Right lobe of liver (tissue), 6 donors: Measurements from ENCODE around the gene PCGF5. TPM values are rescaled to one million over a fixed set of nuclear protein-coding genes. Genes with fewer than 3 reads are reported as not detected.
"Not testable (repeated sequence)": the region's sequence is repeated elsewhere in the genome, so short reads cannot be mapped to it uniquely, and the experiment has no call there.

ENCODE experiments used
- ATAC-seq, 4 donors: fragments of 200-7000 bp; cut with Tn5 transposase; one replicate each; pipeline ENCODE4 v1.9.1; 2020; ENCODE audit warnings: mild to moderate bottlenecking in 4 of 4, moderate library complexity in 4 of 4
- DNase-seq, 3 donors: peaks; one replicate each; pipeline ENCODE4 v3.0.0-alpha.2; 2020
- H3K27ac ChIP-seq, 3 donors: fragments of 200-600 bp; one replicate each; pipeline ENCODE4 v1.8.0; 2022
- H3K27me3 ChIP-seq, 2 donors: fragments of 200-600 bp; one replicate each; pipeline ENCODE4 v1.8.0; 2022
- H3K36me3 ChIP-seq, 4 donors: fragments of 200-600 bp; sonication (generic) in 1 of 4; one replicate each; pipeline versions ENCODE4 v1.5.1 to v1.8.0; 2017 to 2022; ENCODE audit warnings: control low read depth in 1 of 4
- H3K4me1 ChIP-seq, 4 donors: fragments of 200-600 bp; sonication (generic) in 1 of 4; one replicate each; pipeline versions ENCODE4 v1.5.1 to v1.8.0; 2017 to 2022; ENCODE audit warnings: control low read depth in 1 of 4
- H3K4me3 ChIP-seq, 3 donors: fragments of 200-600 bp; one replicate each; pipeline ENCODE4 v1.8.0; 2022
- H3K9me3 ChIP-seq, 4 donors: fragments of 200-600 bp; sonication (generic) in 1 of 4; one replicate each; pipeline versions ENCODE4 v1.5.1 to v1.8.0; 2017 to 2022; ENCODE audit warnings: control low read depth in 1 of 4
- POLR2A ChIP-seq: fragments of 450-650 bp; IDR thresholded peaks from one replicate; pipeline ENCODE4 v1.6.1; 2017; ENCODE audit warnings: antibody characterized with exemption, mild to moderate bottlenecking
- WGBS: methylation state at CpG from one replicate; pipeline ENCODE4 v1.1.6; 2018; ENCODE audit warnings: low coverage, low lambda C conversion rate; ENCODE audit not compliant: insufficient coverage; ENCODE audit errors: missing lambda C conversion rate; 5-methylcytosine and 5-hydroxymethylcytosine counted together
- intact Hi-C, 2 donors: fragments of 100-400 bp; cut with DNase I; formaldehyde crosslinking; loops; one replicate each; pipeline versions ENCODE4 v1.11.2 to v1.14.1; 2022
- total RNA-seq, 6 experiments: library from RNA; depleted of rRNA in 2 of 6; stranded (reverse); fragments of >200 nt in 2 of 6; fragmentation: NEBNext Ultra II Directional in 3 of 6; extraction: Animal tissue kit (Norgen Biotek cat#: 25700) in 3 of 6; gene quantifications; one replicate each; pipeline versions ENCODE4 v1.1.0 to v1.2.4, GENCODE V29; 2016 to 2023
- TF ChIP-seq, protein P1 (sequence below), 4 donors: fragments of 200-600 bp in 3 of 4; fragments of 450-650 bp in 1 of 4; IDR thresholded peaks; one replicate each; pipeline versions ENCODE4 v1.5.1 to v1.8.0; 2016 to 2022; ENCODE audit warnings: antibody characterized with exemption in 4 of 4, mild to moderate bottlenecking in 2 of 4
- donor health status: DM: no; HTN: yes; CAD: no.
- donor health status: DM: no; HTN: no; CAD: no.
- donor health status: DM: no; HTN: no; CAD: no.
- donor health status: DM: no; HTN: yes; CAD: no.
- donor health status: DM: no; HTN: yes; CAD: no.

Gene PCGF5
- total RNA-seq, 6 experiments from 2014 or later = 25.6 to 30.9 (median 30.0) TPM

DNA sequence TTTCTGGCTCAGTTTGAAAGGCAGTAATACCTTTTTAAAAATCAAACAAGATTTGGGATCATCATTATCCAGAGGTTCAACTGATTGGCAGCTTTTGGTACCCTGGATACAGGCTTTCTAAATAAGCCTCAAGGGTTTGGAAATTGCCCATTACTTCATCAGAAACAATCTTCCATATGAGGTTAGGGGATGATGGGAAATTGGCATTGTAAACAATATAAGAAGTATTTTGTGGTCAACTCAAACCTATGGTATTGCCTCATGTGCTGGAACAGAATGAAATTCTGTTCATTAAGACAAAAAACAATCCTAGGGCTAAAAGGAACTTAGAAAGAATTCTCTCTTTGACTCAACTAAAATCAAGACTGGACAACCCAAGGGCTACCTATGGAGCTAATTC, 97.1 kb downstream of the PCGF5 start:
- H3K4me1 ChIP-seq = no peaks in the 10 kb centered on the region
- no peak for TF ChIP-seq POLR2A
- TF ChIP-seq, protein P1, sequence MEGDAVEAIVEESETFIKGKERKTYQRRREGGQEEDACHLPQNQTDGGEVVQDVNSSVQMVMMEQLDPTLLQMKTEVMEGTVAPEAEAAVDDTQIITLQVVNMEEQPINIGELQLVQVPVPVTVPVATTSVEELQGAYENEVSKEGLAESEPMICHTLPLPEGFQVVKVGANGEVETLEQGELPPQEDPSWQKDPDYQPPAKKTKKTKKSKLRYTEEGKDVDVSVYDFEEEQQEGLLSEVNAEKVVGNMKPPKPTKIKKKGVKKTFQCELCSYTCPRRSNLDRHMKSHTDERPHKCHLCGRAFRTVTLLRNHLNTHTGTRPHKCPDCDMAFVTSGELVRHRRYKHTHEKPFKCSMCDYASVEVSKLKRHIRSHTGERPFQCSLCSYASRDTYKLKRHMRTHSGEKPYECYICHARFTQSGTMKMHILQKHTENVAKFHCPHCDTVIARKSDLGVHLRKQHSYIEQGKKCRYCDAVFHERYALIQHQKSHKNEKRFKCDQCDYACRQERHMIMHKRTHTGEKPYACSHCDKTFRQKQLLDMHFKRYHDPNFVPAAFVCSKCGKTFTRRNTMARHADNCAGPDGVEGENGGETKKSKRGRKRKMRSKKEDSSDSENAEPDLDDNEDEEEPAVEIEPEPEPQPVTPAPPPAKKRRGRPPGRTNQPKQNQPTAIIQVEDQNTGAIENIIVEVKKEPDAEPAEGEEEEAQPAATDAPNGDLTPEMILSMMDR (IDR thresholded peaks at IDR 0.05) = no peak
- H3K27ac ChIP-seq = no peak overlapping the region
- H3K36me3 ChIP-seq = no peaks in the 10 kb centered on the region
- ATAC-seq (no peak), DNase-seq (no peak)
- H3K4me3 ChIP-seq = no peak overlapping the region
- H3K27me3 ChIP-seq = no peaks in the 10 kb centered on the region
- no peaks in the 10 kb centered on the region for H3K9me3 ChIP-seq
- intact Hi-C loops = no loop called here

DNA sequence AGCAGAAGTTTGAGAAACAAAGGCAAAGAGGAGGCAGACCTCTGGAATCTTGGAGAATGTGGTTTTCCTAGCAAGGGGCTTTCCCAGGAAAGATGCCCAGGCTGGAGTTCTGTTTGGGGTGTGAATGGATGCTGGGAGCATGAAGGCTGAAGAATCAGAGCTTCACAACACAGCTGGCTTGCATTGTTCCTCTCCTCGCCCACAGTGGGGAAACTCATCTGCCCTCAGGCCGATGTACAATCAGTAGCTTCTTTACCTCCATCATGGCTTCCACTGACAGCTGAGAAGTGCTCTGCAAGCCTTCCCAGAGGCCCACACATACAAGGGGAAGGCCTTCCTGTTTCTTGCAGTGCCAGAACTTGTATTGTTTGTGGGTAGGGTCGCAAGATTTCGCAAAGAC, 98.9 kb downstream of the PCGF5 start:
- Histone ChIP-seq H3K4me1 (no peaks in the 10 kb centered on the region), H3K27me3 (no peaks in the 10 kb centered on the region), H3K36me3 (no peaks in the 10 kb centered on the region), H3K9me3 (no peaks in the 10 kb centered on the region), H3K27ac (no peak overlapping the region), H3K4me3 (no peak overlapping the region)
- TF ChIP-seq, protein P1 (IDR thresholded peaks at IDR 0.05) = no peak
- TF ChIP-seq POLR2A = no peak
- ATAC-seq (no peak), DNase-seq (no peak)
- intact Hi-C loops = no loop called here
- 90% methylated on average over 4 of the region's 4 CpGs for WGBS

DNA sequence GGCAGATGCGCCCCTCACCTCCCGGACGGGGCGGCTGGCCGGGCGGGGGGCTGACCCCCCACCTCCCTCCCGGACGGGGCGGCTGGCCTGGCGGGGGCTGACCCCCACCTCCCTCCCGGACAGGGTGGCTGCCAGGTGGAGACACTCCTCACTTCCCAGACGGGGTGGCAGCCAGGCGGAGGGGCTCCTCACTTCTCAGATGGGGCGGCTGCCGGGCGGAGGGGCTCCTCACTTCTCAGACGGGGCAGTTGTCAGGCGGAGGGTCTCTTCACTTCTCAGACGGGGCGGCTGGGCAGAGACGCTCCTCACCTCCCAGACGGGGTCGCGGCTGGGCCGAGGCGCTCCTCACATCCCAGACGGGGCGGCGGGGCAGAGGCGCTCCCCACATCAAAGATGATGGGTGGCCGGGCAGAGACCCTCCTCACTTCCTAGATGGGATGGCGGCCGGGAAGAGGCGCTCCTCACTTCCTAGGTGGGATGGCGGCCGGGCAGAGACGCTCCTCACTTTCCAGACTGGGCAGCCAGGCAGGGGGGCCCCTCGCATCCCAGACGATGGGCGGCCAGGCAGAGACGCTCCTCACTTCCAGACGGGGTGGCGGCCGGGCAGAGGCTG, 102.9 kb downstream of the PCGF5 start:
- H3K4me3 ChIP-seq, ATAC-seq, H3K4me1 ChIP-seq, intact Hi-C loops, H3K9me3 ChIP-seq, H3K27ac ChIP-seq, H3K27me3 ChIP-seq, H3K36me3 ChIP-seq, DNase-seq: not testable (repeated sequence)
- WGBS = no CpG with 5 or more reads among the region's 44 CpGs

DNA sequence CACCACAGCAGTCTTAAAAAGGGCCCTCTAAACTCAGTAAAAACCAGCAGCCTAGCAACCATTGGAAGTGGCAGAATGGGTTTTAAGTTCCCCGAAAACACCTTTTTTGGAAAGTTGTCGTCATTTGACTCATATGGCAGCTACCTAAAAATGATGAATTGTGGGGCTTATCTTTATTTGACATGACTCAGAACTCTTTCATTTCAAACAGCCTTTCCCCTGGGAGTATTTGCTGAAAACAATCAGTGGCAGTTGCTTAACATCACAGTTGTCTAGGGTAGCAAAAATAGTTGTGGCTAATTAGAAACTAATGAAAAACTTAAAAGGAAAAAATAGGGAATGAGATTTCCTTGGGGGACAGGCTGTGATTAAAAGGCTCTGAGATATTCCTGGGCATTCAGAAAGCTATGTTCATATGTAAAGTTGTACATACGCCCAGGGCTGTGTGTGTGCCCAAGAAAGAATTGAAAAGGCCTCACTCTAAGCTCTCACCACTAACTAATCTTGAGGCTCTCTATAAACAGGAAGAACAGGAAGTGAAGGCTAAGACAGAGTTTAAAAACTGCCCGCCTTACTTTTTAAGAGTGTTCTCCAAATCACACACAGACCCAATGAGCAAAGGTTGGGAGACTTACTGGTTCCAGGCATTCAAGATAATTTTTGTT, 108.0 kb downstream of the PCGF5 start:
- H3K4me3 ChIP-seq = no peak overlapping the region
- ATAC-seq (no peak), DNase-seq (no peak)
- TF ChIP-seq, protein P1 (IDR thresholded peaks at IDR 0.05) = no peak
- no peak for TF ChIP-seq POLR2A
- H3K36me3 ChIP-seq = no peaks in the 10 kb centered on the region
- H3K9me3 ChIP-seq = no peaks in the 10 kb centered on the region
- no peaks in the 10 kb centered on the region for H3K27me3 ChIP-seq
- H3K4me1 ChIP-seq = no peaks in the 10 kb centered on the region
- intact Hi-C loops = no loop called here
- H3K27ac ChIP-seq = no peak overlapping the region
- WGBS = 92% methylated on average over 4 of the region's 4 CpGs

Other genes with a start within 250 kb of the PCGF5 start
- 1 to 10 TPM; 1.5 to 3.7 (median 3.1) TPM for gene HECTD2, start 189.7 kb downstream of the PCGF5 start, total RNA-seq